C4-2B (cell line): ENCODE measurements around the gene TYROBP.

Experiments used
- CTCF ChIP-seq: fragments of 450-650 bp; conservative IDR thresholded peaks from 2 replicates; pipeline ENCODE4 v1.5.1; 2017; ENCODE audit warnings: mild to moderate bottlenecking
- ZFX ChIP-seq: fragments of 450-650 bp; IDR thresholded peaks from 2 replicates; pipeline ENCODE4 v1.6.1; 2017

- TF ChIP-seq CTCF: no peak
- no peak for TF ChIP-seq ZFX
Observed at GRCh38 chr19:35944556-35944955, 36.5 kb upstream of the TYROBP start.
